ENCODE measurements around the gene FCRL3.

- TF ChIP-seq ZNF781 (CRISPR knock-in tag; IDR thresholded peaks at IDR 0.05; ENCODE audit: borderline replicate concordance, not compliant biosample characterization) (no peak), ZBTB8A (CRISPR knock-in tag; IDR thresholded peaks at IDR 0.05; ENCODE audit: borderline replicate concordance, low read depth) (no peak), BRD4 (CRISPR knock-in tag; IDR thresholded peaks at IDR 0.05) (no peak), ISL2 (CRISPR knock-in tag; IDR thresholded peaks at IDR 0.05) (no peak), ZNF557 (CRISPR knock-in tag; IDR thresholded peaks at IDR 0.05) (no peak), POLR2AphosphoS5 (IDR thresholded peaks at IDR 0.05; ENCODE audit: low read depth, low read length) (no peak), CHD4 (IDR thresholded peaks at IDR 0.05; ENCODE audit: borderline replicate concordance, low read length) (no peak), RAD21 (CRISPR knock-in tag; IDR thresholded peaks at IDR 0.05) (no peak), ZNF770 (CRISPR knock-in tag; IDR thresholded peaks at IDR 0.05) (no peak)
- TF ChIP-seq, protein P1, sequence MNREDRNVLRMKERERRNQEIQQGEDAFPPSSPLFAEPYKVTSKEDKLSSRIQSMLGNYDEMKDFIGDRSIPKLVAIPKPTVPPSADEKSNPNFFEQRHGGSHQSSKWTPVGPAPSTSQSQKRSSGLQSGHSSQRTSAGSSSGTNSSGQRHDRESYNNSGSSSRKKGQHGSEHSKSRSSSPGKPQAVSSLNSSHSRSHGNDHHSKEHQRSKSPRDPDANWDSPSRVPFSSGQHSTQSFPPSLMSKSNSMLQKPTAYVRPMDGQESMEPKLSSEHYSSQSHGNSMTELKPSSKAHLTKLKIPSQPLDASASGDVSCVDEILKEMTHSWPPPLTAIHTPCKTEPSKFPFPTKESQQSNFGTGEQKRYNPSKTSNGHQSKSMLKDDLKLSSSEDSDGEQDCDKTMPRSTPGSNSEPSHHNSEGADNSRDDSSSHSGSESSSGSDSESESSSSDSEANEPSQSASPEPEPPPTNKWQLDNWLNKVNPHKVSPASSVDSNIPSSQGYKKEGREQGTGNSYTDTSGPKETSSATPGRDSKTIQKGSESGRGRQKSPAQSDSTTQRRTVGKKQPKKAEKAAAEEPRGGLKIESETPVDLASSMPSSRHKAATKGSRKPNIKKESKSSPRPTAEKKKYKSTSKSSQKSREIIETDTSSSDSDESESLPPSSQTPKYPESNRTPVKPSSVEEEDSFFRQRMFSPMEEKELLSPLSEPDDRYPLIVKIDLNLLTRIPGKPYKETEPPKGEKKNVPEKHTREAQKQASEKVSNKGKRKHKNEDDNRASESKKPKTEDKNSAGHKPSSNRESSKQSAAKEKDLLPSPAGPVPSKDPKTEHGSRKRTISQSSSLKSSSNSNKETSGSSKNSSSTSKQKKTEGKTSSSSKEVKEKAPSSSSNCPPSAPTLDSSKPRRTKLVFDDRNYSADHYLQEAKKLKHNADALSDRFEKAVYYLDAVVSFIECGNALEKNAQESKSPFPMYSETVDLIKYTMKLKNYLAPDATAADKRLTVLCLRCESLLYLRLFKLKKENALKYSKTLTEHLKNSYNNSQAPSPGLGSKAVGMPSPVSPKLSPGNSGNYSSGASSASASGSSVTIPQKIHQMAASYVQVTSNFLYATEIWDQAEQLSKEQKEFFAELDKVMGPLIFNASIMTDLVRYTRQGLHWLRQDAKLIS (CRISPR knock-in tag; IDR thresholded peaks at IDR 0.05), result no peak
These were observed at the start of gene FCRL3 for GRCh38 chr1:157700732-157701131.

Measured in HepG2 (cell line).